AG20443 (cell line): Measurements from ENCODE around the gene GRM4.

Experiments
- DNase-seq: peaks from one replicate; pipeline ENCODE4 v3.0.0; 2012; ENCODE audit warnings: low spot score, mixed read lengths

Gene GRM4

DNA sequence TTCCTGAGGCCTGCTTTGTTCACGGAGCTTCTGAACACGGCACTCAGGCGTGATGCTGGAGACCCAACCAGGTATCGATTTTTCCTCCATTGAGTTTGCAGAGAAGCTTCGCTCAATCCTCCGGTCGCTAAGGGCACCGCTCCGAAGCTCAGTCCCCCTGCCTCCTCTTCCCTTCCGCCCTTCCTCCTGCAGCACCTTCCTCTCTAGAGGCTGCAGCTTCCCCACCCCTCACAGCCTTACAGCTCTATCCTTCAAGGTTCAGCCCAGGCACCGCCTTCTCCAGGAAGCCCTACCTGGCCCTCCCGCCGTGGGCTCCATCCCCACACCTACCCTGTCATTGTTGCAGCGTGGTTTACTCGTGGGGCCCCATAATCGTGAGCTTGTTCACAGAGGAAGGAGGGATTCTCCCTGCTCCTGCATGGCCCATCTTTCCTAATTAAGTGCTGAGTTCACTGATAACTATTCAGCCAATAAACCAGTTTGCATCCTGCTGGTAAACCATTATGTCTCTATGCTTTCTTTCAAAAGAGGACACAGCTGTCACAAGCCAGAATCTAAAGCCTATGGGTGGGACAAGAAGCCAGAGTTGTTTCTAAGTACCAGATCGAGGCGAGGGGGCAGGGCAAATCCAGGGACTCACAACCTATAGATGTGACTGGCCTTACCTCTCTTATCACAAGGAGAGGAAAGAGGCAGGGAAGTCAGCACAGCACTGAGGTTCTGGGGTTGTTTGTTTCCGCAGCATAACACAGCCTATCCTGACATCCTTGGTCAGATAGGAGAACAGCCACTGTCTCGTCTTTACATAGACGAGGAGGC is 152.0 kb downstream of the GRM4 start:
- DNase-seq: no peak

DNA sequence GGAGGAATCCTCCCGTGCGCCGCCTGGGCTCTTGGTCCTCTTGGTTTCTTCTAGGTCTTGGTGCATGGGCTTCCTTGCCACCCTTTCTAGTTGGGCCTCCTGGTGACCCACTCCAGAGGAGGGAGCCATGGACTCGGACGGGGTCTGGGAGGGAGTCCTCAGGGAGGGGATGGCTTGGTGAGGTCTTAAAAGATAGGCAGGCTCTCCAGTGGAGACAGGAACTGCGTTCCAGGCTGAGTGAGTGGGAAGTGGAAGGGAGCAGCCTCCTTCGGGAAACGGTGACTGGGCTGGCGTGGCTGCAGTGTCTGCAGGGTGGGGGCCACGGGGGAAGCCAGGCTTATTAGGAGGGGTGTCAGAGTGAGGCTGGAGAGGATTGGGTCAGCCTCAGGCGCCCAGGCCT is 152.8 kb downstream of the GRM4 start:
- peak; percentile 11 for DNase-seq

DNA sequence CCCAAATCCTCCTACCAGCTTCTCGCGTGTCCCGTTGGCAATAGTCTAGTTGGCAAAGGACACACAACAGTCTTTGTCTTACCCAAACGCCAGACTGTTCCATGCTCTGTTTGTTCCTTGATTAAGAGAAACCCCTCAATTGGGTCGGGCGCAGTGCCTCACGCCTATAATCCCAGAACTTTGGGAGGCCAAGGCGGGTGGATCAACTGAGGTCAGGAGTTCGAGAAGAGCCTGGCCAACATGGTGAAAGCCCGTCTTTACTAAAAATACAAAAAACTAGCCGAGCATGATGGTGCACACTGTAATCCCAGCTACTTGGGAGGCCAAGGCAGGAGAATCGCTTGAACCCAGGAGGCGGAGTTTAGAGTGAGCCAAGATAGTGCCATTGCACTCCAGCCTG is 153.7 kb downstream of the GRM4 start:
- no peak for DNase-seq

DNA sequence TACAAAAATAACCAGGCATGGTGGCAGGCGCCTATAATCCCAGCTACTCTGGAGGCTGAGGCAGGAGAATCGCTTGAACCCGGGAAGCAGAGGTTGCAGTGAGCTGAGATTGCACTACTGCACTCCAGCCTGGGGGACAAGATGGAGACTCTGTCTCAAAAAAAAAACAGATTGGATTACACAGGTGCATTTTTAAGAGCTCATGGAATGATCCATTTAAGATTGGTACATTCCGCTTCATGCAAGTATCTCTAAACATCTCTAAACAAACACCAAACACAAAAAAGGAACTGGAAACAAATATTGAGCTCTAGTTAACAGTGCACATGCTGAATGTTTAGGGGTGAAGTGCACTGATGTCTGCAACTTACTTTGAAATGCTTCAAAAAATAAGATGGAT is 154.3 kb downstream of the GRM4 start:
- DNase-seq: no peak

DNA sequence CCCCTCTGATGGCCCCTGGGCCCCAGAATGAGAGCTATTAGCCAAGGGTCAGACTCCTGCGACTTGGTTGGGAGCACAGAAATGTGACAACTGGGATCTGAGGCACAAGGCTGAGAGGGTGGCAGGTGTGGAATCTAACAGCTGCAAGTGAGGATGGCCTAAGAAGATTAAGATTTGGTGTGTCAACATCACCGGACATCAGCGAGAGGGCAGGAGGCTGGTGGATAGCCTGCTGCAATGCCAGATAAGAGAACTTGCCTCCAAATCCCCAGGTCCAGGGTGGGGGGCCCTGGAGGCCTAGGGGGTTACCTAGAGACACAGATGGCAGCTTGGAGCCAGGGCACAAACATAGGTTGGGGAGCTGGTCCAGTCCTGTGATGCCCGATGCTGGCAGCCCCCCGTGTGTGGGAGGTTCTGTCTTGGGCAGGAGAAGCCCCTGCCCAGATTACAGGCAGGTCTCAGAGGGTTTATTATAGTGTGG is 155.8 kb downstream of the GRM4 start:
- no peak for DNase-seq

DNA sequence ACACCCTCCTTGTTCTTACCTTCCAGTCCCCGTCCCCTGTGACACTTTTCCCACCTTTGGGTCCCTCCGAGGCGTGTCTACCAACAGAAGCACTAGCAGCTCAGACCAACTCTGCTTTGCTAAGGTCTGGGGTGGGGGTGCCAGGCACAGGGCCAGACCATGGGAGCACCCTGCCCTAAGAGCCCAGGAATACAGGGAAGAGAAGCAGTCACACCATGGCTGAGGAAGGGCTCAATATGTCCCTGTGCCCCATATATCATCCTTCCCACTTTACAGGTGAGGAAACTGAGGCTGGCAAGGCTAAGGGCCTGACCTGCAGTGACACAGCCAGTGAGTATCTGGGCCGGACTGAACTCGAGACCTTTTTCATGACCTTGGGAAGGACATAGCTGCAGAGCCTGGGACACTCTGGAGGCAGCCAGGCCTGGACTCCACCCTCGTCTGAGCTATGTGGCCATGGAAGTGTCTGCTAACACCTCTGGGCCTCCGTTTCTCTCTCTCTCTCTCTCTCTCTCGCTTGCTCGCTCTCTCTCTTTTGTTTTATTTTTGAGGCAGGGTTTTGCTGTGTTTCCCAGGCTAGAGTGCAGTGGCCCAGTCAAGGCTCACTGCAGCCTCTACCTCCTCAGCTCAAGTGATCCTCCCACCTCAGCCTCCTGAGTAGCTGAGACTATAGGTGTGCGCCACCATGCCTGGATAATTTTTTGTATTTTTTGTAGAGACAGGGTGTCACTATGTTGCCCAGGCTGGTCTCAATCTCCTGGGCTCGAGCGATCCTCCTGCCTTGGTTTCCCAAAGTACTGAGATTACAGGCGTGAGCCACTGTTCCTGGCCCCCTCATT is 156.7 kb downstream of the GRM4 start:
- peak; percentile 6 for DNase-seq

DNA sequence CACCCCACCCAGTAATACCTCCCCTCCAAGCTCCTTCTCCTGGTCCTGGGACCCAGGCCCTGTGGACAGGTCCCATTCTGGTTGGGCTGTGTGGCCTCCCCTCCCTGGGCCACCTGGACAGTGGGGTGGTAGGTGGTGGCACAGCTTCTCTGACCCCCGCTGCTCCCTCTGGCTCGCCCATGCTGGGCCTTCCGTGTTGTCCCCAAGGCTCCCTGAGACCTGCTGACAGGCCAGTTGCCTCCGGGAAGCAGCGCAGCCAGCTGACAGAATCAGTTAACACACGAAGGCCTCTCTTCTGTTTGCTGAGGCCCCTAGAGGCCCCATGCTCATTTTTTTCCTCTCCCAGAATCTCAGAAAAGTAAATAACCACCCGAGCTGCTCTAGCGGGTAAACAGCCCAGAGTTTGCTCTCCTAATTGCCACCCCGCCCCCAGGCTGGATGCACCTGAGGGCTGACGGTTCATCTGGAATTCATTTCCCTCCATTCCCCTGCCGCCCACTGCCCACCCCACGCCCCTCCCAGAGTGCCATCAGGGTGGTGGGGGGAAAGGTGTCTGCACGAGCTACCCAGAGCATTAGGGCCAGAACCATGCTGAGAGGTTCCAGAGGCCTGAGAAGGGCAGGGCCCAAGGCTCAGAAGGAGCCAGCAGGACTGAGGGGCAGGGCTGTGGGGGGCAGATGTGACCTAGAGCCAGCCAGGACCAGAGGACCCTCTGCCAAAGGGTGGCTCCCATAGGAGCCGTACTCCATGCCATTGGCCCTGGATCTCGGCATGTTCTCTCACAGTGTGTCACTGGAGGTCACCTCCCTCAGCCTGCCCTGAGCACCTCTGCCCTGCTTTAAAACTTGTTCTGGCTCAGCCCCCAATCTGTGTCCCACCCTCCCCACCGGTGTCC is 157.5 kb downstream of the GRM4 start:
- DNase-seq: peak; percentile 3

DNA sequence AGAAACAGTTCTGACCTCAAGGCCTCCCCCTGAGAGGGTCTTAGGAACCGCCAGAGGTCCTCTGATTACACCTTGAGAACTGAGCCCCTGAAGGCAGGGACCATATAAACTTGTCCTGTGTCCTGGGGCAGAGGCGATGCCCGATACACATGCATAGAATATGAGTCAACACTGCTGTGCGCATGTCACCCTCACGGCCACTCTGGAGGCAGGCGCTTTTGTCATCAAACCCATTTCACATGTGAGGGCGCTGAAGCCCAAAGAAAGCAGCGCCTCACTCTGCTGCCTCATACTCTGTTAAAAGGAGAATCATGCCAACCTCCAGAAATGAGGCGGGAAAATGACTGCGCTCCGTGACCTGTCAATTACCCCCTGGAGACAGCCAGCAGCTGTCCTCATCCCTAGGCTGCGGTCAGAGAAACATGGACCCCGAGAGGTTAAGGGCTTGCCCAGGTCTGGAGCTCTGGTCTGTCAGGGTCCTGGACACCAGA is 158.3 kb downstream of the GRM4 start:
- no peak for DNase-seq

DNA sequence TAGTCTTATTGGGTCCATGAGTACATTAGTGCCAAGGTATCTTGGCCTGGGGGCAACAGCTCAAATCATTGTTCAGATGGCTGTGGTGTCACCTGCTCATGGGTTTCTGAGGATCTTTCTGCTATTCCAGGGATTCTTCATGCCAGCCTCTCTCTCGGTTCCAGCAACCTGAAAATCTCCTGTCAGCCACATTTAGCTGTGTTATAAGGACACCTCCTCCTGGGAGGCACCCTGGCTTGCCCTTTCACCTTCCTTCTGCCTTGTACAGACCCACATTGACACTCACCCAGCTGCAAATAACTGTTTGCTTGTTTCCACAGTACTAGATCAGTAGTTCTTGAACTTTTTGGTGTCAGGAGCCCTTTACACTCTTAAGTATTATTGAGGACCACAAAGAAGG is 159.9 kb downstream of the GRM4 start:
- no peak for DNase-seq

DNA sequence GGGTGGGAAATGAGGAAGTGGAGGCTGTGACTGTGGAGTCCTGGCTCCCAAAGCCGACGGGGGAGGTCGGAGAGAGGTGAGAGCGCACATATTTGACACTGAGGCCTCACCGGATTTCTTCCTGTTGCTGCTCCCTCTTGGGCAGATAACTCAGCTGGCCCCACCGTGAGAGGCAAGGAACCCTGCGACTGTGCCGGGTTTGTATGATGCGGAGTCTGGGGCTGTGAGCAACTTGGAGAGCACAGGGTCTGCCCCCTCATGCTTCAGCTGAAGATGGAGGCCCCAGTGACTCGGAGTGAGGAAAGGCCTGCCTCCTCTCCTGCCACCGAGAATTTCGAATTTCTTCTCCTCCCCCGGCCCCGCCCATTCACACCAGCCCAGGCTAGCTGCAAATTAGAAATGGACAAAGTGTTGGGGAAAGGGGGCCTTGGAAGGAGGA is 160.6 kb downstream of the GRM4 start:
- no peak for DNase-seq

DNA sequence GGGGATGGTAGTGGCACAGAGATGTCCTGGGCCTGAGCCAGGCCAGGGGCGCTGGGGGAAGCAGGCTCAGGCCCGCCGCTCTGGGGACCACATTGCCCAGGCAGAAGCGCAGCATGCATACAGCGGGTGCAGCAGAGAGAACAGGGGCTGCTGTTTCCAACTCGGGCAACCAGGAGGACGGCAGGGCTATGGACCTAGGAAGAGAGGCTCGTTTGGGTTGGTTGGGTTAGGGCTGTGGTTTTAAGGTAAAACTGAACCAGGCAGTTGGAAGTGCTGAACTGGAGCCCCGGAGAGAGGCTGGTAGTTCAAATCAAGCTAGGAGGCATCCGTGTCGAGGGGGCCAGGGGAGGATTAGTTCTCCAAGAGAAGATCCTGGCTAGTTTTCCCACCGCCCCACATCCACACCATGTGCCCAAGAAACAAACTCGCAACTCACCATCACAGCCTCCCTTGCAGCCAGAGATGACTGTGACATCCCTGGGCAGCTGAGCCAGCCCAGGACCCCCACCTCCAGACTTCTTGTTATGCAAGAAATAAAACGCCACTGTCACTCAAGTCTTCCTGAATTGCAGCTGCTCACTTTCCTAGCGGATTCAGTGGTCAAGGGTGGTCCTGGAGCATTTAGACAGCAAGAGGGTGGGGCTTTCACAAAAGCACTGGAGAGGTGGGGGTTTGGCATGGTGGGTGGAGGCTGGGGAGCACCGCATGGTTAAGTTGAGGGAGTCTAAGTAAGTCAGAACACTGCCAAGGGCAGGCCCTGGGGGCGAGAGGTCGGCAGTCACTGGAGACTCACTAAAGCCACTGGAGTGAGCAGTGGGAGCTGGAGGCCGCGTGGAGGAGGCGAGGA is 161.2 kb downstream of the GRM4 start:
- no peak for DNase-seq

DNA sequence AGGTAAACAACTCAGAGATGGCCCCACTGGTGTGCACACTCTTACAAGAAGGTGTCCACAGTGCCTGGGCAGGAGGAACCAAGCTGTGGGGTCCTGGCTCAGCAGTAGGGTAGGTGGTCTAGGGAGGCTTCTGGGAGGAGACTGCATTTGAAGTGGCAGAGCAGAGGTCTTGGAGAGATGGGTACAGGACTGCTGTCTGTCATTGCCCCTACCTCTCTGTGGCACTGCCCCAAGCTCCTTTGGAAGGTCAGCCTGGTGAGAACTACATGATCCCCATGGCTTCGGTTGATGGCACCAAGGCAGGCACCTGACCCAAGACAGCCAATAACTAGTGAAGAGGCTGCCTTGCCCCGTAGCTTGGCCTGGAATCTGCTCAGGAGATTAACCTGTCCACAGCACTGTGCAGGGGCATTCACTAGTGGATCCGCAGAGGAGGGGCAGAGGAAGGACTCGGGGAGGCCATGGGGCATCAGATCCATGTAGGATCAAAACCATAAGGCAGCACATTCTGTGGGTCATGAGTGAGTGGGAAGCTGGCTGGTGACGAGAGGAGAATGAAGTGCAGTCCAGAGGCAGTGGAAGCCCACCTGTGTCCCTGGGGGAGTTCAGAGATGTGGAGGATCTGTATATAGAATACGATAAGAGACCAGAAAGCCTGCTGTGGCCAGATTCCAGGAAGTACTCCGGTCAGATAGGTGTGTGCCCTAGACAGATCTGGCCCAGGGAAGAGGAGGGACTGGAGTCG is 162.0 kb downstream of the GRM4 start:
- DNase-seq: no peak

DNA sequence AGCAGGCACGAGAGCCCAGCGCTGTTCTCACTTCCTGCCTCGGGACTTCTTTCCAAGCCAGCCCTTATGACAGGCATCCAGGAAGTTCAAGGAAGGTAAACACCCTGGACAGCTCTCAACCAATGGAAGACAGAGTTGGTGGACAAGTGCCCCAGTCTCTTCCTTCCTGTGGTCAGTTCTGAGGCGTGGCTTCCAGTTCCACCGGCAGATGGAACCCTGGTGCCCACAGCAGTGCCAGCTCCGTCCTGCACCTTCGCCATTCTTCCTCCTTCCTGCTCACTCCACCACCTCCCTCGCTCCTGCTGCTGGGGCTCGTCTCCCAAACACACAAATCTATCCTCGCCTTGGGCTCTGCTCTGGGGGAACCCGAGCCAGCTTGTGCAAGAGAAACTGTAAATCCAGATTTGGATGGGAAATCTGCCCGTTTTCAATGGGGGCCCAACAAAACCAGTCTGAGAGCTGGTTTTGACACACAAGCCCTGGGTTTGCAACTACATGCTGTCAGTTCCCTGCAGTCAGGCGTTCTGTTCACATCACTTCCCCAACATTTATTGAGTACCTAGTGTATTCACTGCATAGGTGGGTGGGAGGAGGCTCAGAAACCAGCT is 162.7 kb downstream of the GRM4 start:
- DNase-seq: peak; percentile 55

DNA sequence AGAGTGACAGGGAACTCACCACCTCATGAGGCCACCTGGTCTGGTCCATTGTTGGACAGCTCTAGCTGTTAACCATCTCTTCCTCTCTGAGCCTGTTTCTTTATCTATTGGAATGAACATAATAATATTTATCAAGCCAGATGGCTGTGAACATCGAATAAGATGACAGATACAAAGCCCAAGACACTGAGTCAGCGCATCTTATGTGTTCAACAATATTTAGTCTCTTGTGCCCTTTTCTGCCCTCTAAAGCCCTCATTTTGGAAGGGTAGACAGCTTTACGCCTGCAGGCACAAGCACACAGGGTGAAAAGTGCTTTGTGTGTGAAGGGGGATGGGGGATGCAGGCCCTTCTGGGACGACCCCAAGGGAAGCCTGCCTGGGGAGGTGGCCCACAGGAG is 164.0 kb downstream of the GRM4 start:
- no peak for DNase-seq

DNA sequence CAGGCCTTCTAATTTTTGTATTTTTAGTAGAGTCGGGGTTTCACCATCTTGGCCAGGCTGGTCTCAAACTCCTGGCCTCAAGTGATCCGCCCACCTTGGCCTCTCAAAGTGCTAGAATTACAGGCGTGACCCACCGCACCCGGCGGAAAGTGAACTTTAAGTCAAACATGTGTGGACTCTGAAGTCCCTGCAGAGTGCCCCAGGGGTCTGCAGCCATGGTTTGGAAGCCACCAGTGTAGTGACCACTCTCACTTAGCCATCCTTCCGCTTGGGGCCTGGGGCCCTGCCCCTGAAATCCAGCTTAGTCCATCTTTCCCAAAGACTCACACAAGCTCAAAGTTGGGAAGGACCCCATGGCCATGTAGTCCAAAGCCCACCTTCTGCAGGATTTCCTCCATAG is 164.5 kb downstream of the GRM4 start:
- DNase-seq: no peak

DNA sequence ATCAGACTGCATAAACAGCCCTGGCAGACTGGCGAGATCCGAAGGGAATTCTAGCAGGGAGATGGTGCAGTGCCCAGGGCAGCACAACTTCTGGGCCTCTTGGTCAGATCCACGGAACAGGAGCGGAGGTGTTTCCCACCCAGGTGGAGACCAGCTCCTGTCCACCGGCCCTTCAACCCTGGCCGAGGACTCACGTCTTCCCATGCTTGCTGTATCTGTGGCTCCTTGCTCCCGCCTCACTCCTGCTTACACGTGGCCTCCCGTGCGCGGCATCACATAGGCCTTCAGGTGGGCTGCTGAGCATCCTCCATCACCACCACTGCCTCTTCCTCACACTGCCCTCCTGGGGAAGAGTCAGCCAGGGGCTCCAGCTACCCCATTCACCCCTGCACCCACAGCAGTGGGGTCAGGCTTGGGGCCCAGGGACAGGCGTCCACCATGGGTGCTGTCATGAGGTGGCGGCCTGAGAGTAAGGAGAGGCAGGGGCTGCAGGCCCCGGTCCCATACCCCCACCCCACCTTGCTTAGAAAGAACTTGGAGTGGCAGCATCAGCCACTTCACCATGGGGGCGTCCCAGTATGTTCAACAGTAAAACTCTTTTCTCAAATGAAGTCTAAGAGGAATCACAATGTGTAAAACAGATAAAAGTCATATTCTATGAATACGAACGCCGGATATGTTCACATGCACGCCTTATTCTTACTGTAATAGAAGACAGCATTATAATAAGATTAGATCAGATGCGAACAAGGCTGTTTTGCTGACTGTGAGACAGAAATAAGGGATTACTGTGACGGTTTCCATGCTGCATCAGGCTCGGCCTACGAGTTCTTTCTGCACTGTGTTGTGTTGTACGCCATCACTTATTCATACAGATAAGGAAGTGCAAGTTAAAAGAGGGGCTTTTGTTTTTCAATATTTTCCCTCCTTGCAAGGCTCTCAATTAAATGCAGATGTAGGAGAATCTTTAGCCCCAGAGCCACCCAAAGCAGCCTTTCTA is 165.4 kb downstream of the GRM4 start:
- DNase-seq: peak; percentile 7

DNA sequence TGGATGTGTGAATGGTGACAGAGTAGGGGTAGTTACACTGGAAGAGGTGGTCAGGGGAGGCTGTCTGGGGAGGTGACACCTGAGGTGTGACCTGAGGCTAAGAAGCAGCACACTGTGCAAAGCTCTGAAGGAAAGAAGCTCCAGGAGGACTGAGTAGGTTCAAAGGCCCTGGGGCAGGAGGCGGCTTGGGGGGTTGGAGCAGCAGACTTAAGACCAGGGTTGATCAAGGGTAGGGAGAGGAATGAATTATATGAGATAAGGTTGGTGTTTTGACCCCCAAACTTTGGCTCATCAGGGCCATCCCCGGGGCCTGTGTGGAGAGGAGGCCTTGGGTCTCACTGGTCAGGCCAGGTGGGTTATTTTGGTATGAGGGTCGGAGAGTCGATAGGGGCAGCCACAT is 166.1 kb downstream of the GRM4 start:
- DNase-seq: no peak

DNA sequence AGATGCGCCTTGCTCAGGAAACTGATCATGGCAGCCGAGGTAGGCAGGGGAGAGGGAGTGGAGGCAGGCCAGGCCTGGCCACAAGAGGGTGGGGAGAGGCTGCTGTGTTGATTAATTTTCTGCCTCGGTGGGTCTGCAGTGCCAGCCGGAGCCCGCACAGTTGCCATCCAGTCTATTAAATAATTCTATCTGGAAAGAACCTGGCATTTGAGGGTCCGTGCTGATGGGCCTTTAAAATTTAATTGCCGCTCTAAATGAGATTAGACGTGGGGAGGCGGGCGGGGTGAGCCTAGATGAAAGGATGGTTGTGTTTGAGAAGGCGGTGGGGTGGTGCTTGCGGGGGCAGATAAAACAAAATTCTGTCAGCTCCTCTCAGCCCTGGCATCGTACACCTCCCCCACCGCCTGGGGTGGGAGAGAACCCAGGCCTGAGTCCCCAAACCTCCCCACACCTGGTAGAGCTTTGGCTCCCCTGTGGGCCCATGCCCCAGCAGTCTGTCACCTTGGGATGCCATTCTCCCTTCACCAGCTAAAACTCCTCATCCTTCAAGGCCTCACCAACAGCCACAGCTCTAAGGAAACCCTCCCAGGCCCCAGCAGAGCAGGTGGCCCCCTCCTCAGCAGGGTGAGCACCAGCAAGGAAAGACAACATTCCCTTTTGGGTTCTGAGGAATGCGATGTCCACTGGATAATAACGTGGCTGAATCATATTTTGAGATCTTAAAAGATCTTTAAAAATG is 167.3 kb downstream of the GRM4 start:
- DNase-seq: no peak
